ENCODE results near the gene SIPA1.

DNA sequence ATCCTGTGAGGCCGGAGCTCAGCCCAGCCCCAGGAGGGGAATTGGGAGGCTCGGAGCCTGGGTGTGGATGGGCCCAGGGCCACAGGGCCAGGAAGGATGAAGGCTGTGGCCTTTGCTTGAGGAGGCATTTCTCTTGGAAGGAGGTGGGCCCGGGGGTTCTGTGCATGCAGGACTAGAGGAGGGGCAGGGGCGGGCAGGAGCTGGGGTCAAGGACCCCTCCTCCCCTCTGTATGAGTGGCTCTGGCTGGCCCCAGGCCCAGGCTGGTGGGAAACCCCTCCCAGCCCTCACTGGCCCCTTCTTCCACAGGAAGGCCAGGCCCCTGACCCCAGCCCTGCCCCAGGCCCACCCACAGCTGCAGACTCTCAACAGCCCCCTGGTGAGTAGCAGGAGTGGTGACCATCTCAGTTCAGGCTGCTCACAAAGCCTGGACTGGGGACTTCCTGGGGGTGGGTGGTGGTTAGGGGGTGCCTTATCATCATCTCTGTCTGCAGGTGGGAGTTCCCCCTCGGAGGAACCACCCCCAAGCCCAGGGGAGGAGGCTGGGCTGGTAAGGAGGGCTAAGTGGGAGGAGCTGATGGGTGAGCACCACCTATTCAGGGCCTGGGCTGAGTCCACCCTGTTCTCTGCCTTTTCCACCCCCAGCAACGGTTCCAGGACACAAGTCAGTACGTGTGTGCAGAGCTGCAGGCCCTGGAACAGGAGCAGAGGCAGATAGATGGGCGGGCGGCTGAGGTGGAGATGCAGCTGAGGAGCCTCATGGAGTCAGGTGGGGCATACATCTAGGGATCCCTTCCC is 48.3 kb upstream of the SIPA1 start:
- TF ChIP-seq, protein P1, sequence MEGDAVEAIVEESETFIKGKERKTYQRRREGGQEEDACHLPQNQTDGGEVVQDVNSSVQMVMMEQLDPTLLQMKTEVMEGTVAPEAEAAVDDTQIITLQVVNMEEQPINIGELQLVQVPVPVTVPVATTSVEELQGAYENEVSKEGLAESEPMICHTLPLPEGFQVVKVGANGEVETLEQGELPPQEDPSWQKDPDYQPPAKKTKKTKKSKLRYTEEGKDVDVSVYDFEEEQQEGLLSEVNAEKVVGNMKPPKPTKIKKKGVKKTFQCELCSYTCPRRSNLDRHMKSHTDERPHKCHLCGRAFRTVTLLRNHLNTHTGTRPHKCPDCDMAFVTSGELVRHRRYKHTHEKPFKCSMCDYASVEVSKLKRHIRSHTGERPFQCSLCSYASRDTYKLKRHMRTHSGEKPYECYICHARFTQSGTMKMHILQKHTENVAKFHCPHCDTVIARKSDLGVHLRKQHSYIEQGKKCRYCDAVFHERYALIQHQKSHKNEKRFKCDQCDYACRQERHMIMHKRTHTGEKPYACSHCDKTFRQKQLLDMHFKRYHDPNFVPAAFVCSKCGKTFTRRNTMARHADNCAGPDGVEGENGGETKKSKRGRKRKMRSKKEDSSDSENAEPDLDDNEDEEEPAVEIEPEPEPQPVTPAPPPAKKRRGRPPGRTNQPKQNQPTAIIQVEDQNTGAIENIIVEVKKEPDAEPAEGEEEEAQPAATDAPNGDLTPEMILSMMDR (IDR thresholded peaks at IDR 0.05) = no peak
- no peak for TF ChIP-seq POLR2AphosphoS5 (IDR thresholded peaks at IDR 0.05)
- no peak for TF ChIP-seq POLR2A (IDR thresholded peaks at IDR 0.05)
